ENCODE measurements around the gene USB1.

GRCh38 chr16:57960310-57960709 lies 40.9 kb upstream of the USB1 start:
- no peak for TF ChIP-seq CEBPB (IDR thresholded peaks at IDR 0.05)
- TF ChIP-seq ATOH8 (CRISPR knock-in tag; IDR thresholded peaks at IDR 0.05; ENCODE audit: low read depth) = no peak
- no peak for TF ChIP-seq CTCF (IDR thresholded peaks at IDR 0.05)
- no peak for TF ChIP-seq POLR2A (IDR thresholded peaks at IDR 0.05; ENCODE audit: low read length)
- no peak for TF ChIP-seq RARB (CRISPR knock-in tag; IDR thresholded peaks at IDR 0.05)
- no peak for TF ChIP-seq PBX3 (IDR thresholded peaks at IDR 0.05)
- no peak for TF ChIP-seq JUN (IDR thresholded peaks at IDR 0.05)
- no peak for TF ChIP-seq NPAS2 (CRISPR knock-in tag; IDR thresholded peaks at IDR 0.05; ENCODE audit: borderline replicate concordance)
